Gastroesophageal sphincter (tissue), 3 donors: ENCODE results near the gene PER2.

Source experiments
- EP300 ChIP-seq: sonication (generic); formaldehyde crosslinking; IDR thresholded peaks from one replicate; pipeline ENCODE4 v1.6.1; 2017; ENCODE audit warnings: antibody characterized with exemption, mild to moderate bottlenecking
- POLR2A ChIP-seq, 2 donors: fragments of 450-650 bp; IDR thresholded peaks; one replicate each; pipeline ENCODE4 v1.6.1; 2017; ENCODE audit warnings: antibody characterized with exemption in 2 of 2, mild to moderate bottlenecking in 2 of 2, moderate library complexity in 1 of 2
- POLR2AphosphoS5 ChIP-seq: sonication (generic); formaldehyde crosslinking; IDR thresholded peaks from one replicate; pipeline ENCODE4 v1.6.1; 2017; ENCODE audit warnings: antibody characterized with exemption
- TF ChIP-seq, protein P1 (sequence below), 4 experiments: fragments of 200-600 bp in 2 of 4; fragments of 450-650 bp in 2 of 4; sonication (generic) in 1 of 4; IDR thresholded peaks; one replicate each; pipeline ENCODE4 v1.5.1; 2017 to 2019; ENCODE audit warnings: antibody characterized with exemption in 4 of 4, mild to moderate bottlenecking in 2 of 4, moderate library complexity in 2 of 4

DNA sequence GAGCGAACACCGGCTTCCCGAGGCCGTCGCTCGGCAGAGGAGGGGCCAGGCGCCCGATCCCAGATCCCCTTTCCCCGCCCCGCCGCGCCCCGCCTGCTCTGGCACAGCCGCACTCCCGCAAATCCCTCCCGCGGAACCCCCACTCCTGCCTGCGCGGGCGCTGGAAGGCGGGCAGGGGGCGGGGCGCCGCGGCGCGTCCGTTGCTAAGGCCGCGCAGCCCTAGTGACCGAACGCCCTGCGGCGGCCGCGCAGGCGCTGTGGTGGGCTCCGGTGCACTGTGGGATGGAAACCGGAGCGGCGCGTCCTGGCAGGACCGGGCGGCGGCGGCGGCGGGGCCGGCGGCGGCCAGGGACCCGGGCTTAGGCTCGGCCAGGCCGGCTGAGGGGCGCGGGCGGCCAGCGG is 31.8 kb upstream of the PER2 start, which contains the start of gene TRAF3IP1:
- TF ChIP-seq POLR2AphosphoS5 (peak; percentile 55), POLR2A (IDR thresholded peaks at IDR 0.05) (peak in 1 of 2 donors; percentile 37), EP300 (no peak)
- TF ChIP-seq, protein P1, sequence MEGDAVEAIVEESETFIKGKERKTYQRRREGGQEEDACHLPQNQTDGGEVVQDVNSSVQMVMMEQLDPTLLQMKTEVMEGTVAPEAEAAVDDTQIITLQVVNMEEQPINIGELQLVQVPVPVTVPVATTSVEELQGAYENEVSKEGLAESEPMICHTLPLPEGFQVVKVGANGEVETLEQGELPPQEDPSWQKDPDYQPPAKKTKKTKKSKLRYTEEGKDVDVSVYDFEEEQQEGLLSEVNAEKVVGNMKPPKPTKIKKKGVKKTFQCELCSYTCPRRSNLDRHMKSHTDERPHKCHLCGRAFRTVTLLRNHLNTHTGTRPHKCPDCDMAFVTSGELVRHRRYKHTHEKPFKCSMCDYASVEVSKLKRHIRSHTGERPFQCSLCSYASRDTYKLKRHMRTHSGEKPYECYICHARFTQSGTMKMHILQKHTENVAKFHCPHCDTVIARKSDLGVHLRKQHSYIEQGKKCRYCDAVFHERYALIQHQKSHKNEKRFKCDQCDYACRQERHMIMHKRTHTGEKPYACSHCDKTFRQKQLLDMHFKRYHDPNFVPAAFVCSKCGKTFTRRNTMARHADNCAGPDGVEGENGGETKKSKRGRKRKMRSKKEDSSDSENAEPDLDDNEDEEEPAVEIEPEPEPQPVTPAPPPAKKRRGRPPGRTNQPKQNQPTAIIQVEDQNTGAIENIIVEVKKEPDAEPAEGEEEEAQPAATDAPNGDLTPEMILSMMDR (IDR thresholded peaks at IDR 0.05) = no peak
